Nephron (organoid): ENCODE results near the gene SENP6.
"Not testable (repeated sequence)": the region's sequence is repeated elsewhere in the genome, so short reads cannot be mapped to it uniquely, and the experiment has no call there.

ENCODE experiments used
- H3K27ac Mint-ChIP-seq, 3 experiments: 2 replicates each; pipeline ENCODE4 v1.8.0; 2020; ENCODE audit warnings: mixed read lengths in 3 of 3, mild to moderate bottlenecking in 2 of 3, moderate library complexity in 1 of 3
- H3K27me3 Mint-ChIP-seq: 2 replicates; pipeline ENCODE4 v1.8.0; 2021; ENCODE audit warnings: low read depth, mild to moderate bottlenecking, moderate library complexity, mixed read lengths
- H3K36me3 Mint-ChIP-seq: 2 replicates; pipeline ENCODE4 v1.8.0; 2020; ENCODE audit warnings: low read depth, mixed read lengths
- H3K4me1 Mint-ChIP-seq: 2 replicates; pipeline ENCODE4 v1.8.0; 2020; ENCODE audit warnings: mixed read lengths
- H3K4me3 Mint-ChIP-seq, 3 experiments: 2 replicates each; pipeline ENCODE4 v1.8.0; 2020; ENCODE audit warnings: mild to moderate bottlenecking in 3 of 3, mixed read lengths in 3 of 3, moderate library complexity in 2 of 3
- H3K9me3 Mint-ChIP-seq: 2 replicates; pipeline ENCODE4 v1.8.0; 2020; ENCODE audit warnings: mixed read lengths
- CTCF ChIP-seq, 3 experiments: fragments of 200-600 bp; sonication (generic); IDR thresholded peaks; one replicate each; pipeline ENCODE4 v1.5.0; 2021; ENCODE audit warnings: antibody characterized with exemption in 3 of 3; ENCODE audit not compliant: unreplicated experiment in 3 of 3

The SENP6 gene

GRCh38 chr6:75719133-75719532 lies 117.5 kb downstream of the SENP6 start:
- H3K9me3 Mint-ChIP-seq = no peaks in the 10 kb centered on the region
- no peak overlapping the region for H3K4me3 Mint-ChIP-seq
- no peak for TF ChIP-seq CTCF (IDR thresholded peaks at IDR 0.05; ENCODE audit: unreplicated experiment in 3 of 3)
- H3K36me3 Mint-ChIP-seq = peaks cover 22% of the 10 kb centered on the region
- H3K27me3 Mint-ChIP-seq = no peaks in the 10 kb centered on the region
- no peak overlapping the region for H3K27ac Mint-ChIP-seq
- no peaks in the 10 kb centered on the region for H3K4me1 Mint-ChIP-seq

GRCh38 chr6:75723382-75723781 lies 121.7 kb downstream of the SENP6 start:
- H3K27ac Mint-ChIP-seq = no peak overlapping the region
- H3K27me3 Mint-ChIP-seq = no peaks in the 10 kb centered on the region
- no peak for TF ChIP-seq CTCF (IDR thresholded peaks at IDR 0.05; ENCODE audit: unreplicated experiment in 3 of 3)
- peaks cover 2% of the 10 kb centered on the region for H3K36me3 Mint-ChIP-seq
- H3K9me3 Mint-ChIP-seq = no peaks in the 10 kb centered on the region
- H3K4me3 Mint-ChIP-seq = no peak overlapping the region
- no peaks in the 10 kb centered on the region for H3K4me1 Mint-ChIP-seq

- no peaks in the 10 kb centered on the region for H3K27me3 Mint-ChIP-seq
- H3K4me3 Mint-ChIP-seq = no peak overlapping the region
- H3K36me3 Mint-ChIP-seq = no peaks in the 10 kb centered on the region
- H3K4me1 Mint-ChIP-seq = no peaks in the 10 kb centered on the region
- H3K27ac Mint-ChIP-seq = no peak overlapping the region
- H3K9me3 Mint-ChIP-seq = no peaks in the 10 kb centered on the region
- TF ChIP-seq CTCF (IDR thresholded peaks at IDR 0.05; ENCODE audit: unreplicated experiment in 3 of 3) = no peak
These were observed 125.5 kb downstream of the SENP6 start for GRCh38 chr6:75727206-75727605.

- not testable (repeated sequence) for H3K27ac Mint-ChIP-seq, H3K4me1 Mint-ChIP-seq, H3K9me3 Mint-ChIP-seq, H3K4me3 Mint-ChIP-seq, H3K36me3 Mint-ChIP-seq, H3K27me3 Mint-ChIP-seq
These were observed 129.3 kb downstream of the SENP6 start for GRCh38 chr6:75731029-75731428.

GRCh38 chr6:75735491-75736186 lies 134.0 kb downstream of the SENP6 start:
- no peak overlapping the region for H3K4me3 Mint-ChIP-seq
- H3K36me3 Mint-ChIP-seq = no peaks in the 10 kb centered on the region
- H3K4me1 Mint-ChIP-seq = no peaks in the 10 kb centered on the region
- H3K27ac Mint-ChIP-seq = peak overlapping the region; percentile 77 to 94 (median 79)
- TF ChIP-seq CTCF (IDR thresholded peaks at IDR 0.05; ENCODE audit: unreplicated experiment in 3 of 3) = no peak
- H3K27me3 Mint-ChIP-seq = no peaks in the 10 kb centered on the region
- H3K9me3 Mint-ChIP-seq = no peaks in the 10 kb centered on the region

GRCh38 chr6:75743971-75744370 lies 142.3 kb downstream of the SENP6 start:
- peak overlapping the region in 1 of 3 experiments; percentile 14 for H3K27ac Mint-ChIP-seq
- H3K4me1 Mint-ChIP-seq = peaks cover 11% of the 10 kb centered on the region
- no peak for TF ChIP-seq CTCF (IDR thresholded peaks at IDR 0.05; ENCODE audit: unreplicated experiment in 3 of 3)
- H3K36me3 Mint-ChIP-seq = no peaks in the 10 kb centered on the region
- H3K4me3 Mint-ChIP-seq = no peak overlapping the region
- H3K9me3 Mint-ChIP-seq = no peaks in the 10 kb centered on the region
- peaks cover 5% of the 10 kb centered on the region for H3K27me3 Mint-ChIP-seq
